Measurements from ENCODE around the gene DHX57.
"Not testable (repeated sequence)": the region's sequence is repeated elsewhere in the genome, so short reads cannot be mapped to it uniquely, and the experiment has no call there.

The DHX57 gene

GRCh38 chr2:38792751-38793150 is 83.0 kb downstream of the DHX57 start:
- no peak for DNase-seq

GRCh38 chr2:38792321-38792720 is 83.4 kb downstream of the DHX57 start:
- DNase-seq: not testable (repeated sequence)

DNA sequence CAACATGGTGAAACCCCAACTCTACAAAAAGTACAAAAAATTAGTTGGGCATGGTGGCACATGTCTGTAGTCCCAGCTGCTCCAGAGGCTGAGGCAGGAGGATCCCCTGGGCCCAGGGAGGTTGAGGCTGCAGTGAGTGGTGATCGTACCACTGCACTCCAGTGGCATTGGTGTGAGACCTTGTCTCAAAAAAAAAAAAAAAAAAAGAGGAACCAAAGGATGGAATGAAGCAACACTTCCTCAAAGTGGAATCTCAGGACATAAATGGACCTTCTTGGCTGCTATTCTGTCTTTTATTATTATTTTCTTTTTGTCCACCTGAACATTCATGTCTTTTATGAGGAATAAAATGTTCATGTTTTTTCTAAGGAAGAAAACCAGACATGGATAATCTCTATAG is 84.0 kb downstream of the DHX57 start:
- DNase-seq: no peak

DNA sequence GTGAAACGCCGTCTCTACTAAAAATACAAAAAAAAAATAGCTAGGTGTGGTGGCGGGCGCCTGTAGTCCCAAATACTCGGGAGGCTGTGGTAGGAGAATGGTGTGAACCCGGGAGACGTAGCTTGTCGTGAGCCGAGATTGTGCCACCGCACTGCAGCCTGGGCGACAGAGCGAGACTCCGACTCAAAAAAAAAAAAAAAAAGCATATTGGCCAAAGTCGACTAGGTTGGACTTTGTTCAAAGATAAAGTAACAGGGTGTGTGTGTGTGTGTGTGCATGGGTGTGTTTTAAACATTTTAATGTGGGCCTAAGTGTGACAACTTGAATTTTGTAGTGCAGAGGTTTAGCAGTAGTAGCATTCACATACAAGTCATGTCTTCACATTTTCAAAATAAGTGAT is 86.0 kb downstream of the DHX57 start:
- DNase-seq: no peak

DNA sequence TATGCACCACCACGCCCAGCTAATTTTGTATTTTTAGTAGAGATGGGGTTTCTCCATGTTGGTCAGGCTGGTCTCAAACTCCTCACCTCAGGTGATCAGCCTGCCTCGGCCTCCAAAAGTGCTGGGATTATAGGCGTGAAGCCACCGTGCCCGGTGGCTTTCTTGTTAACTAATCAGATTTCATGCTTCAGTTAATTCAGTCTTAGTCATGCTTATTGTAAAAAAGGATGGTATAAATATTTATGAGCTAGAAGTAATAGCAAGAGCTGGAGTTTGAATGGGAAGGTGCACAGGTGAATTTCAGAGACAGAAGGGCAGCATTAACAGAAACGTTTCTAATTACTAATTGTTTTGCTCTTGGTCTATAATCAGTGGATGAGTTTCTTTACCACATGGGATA is 87.4 kb downstream of the DHX57 start:
- no peak for DNase-seq

DNA sequence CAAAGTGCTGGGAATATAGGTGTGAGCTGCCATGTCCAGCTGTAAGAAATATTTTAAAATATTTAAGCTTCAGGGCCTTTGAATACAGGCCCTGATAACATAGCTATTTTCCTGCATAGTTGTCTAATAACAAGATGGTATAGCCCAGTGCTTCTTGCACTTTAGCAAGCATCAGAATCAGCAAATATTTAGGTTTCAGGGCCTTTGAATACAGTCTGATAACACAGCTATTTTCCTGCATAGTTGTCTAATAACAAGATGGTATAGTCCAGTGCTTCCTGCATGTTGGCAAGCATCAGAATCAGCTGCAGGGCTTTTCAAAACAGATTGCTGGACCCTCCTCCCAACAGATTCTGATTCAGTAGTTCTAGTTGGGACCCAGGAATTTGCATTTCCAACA is 92.1 kb downstream of the DHX57 start:
- DNase-seq: no peak

DNA sequence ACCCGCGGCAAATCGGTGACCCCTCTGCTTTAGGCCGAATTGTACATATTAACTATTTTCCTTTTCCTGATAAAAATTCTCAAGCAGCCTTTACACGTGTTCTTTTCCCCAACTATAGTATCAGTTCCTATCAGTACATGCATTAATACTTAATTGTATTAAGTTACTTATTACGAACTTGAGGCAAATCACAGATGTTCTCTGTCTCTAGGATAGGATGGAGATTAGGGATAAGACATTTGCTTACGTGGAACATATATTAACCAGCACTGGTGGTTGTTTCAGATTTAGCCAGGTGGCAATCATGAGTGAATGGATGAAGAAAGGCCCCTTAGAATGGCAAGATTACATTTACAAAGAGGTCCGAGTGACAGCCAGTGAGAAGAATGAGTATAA is 97.0 kb downstream of the DHX57 start:
- DNase-seq: no peak

DNA sequence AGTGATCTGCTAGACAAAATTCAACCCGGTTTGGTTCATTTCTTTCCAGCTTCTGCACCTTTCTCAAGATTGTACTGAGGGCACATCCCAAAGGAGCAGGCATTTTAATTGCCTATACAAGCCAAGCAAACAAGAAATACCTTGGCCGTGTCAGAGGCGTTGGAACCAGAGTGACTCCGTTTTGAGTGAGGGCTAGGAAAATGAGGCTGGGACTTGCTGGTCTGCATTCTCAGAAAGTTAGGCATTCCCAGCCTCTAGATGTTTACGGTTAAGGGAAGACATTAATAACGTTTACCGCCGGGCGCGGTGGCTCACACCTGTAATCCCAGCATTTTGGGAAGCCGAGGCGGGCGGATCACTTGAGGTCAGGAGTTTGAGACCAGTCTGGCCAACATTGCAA is 99.2 kb downstream of the DHX57 start:
- DNase-seq: no peak

DNA sequence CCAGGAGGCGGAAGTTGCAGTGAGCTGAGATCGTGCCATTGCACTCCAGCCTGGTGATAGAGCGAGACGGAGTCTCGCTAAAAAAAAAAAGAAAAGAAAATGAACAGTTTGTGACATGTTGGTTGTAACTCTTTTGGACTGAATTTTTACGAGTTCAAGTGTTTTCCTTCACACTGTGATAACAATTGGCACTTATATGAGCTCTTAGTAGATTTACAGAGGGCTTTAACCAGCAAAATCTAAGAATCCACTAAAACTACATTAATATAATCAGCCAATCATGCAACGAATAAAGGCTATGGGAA is 99.9 kb downstream of the DHX57 start:
- DNase-seq: no peak

- DNase-seq: no peak
Measured at GRCh38 chr2:38775097-38775920, 100.4 kb downstream of the DHX57 start.

GRCh38 chr2:38771632-38772031 is 104.1 kb downstream of the DHX57 start:
- no peak for DNase-seq

- no peak for DNase-seq
Measured at GRCh38 chr2:38765551-38765950, 110.2 kb downstream of the DHX57 start.

DNA sequence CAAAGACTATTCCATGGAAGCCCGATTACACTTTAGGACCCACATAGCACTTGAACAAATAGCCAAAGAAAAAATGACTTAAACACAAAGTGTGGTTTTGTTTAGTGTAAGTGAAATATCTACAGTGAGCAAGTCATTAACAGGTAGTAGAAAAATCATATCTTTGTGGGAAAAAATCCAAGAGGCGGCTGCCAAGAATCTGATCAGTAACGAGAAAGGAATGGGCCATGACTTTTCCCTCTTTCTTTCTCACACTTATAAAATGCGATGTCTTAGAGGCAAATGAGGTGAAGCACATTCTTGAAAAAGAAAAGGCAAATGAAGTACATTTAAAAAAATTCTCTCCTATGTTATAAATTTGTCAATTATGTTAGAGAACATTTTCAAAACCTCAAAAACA is 110.6 kb downstream of the DHX57 start:
- no peak for DNase-seq

- no peak for DNase-seq
Measured at GRCh38 chr2:38763728-38764127, 112.0 kb downstream of the DHX57 start.

- DNase-seq: no peak
Measured at GRCh38 chr2:38763228-38763627, 112.5 kb downstream of the DHX57 start.

GRCh38 chr2:38755891-38756290 is 119.8 kb downstream of the DHX57 start:
- DNase-seq: not testable (repeated sequence)

DNA sequence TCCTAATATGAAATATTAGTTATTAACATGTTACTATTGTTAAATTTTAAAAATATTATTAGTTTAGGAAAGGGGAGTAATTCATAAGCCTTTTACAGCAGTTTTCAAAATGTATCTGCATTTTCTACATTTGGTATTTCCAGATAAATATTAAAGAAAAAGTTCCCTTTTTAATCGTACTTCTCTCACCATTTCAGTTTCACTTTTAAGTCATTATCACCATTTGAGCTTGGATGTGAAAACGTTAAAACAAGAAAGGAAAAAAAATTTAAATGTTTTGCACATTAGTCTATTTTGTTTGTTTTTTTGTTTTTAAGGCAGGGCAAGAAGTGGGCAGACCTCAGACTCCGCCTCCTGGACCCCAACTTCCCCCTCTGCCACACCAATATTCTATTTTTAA is 121.2 kb downstream of the DHX57 start:
- no peak for DNase-seq

GRCh38 chr2:38754049-38754448 is 121.7 kb downstream of the DHX57 start:
- DNase-seq: no peak

- no peak for DNase-seq
Measured at GRCh38 chr2:38751596-38752410, 123.9 kb downstream of the DHX57 start.

DNA sequence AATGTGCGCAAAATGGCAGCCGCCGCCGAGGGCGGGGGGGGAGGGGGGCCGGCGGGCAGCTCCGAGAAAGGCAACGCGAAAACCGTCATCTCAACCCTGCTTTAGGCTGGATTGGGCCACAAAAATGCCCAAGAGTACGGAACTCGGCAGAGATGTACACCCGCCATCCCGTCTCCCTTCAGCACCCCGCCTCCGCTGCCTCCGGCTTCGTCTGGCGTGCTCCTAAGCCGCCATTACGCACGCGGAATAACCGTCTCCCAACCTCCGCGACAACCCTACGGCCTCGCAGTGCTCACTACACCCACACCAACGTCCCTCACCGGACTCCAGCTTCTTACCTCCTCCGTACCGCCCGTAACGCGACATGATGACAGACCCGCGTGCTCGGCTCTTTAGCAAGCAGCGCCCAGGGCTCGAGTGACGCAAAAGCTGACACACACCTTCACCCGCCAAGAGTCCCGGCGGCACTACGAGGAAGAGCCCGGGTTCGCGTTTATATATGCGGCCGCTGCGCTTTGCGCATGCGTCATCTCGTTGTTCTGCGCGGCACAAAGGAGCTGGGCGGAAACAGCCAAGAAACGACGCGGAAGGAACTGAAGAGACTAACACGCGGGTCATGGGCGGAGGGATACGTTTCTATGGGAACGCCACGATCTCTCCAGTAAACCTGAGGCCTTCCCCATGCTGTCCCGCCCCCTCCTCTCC is 124.7 kb downstream of the DHX57 start, which contains the start of gene SRSF7:
SRSF7 (minus strand) TSS at position 471 of the 705 bp plus-strand sequence; CDS start at position 366, 105 bp downstream.
- peak; percentile 96 for DNase-seq

DNA sequence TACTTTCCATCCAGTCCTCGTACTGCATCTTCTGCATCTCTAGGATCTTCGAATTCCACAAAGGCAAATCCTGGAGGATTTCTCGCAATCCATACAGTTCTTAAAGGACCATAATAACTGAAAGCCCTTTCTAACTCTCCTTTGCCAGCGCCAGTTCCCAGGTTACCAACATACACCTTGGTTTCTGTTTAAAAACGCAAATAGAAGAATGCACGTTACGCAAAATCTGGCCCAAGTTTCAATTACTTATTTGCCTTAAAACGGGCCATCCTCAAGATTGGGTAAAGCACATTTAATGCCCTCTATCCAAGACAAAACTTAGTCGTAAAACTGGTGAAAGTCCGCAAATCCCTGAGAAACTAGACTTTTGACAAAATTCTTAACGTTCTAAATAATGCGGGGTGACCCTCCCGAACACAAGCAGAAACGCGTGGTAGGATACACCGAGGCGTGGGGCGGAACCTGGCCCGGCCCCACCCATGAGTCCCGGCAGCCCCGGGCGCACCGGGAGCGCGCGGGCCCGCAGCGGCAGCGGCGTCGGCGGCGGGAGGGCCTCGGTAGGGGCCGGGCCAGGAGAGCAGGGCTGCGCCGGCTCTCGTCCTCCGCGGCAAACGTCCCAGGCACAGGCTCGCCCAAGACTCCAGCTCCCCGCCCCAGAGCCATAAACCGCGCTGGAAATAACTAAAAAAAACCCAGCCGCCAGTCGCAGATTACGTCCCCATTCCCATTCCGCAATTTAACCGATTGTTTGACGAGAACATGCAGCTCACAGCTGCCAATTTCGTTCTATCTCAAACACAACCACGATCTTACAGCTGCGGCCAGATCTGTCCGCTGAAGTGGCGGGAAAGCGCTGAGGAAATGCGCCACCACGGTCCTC is 125.5 kb downstream of the DHX57 start:
- DNase-seq: peak; percentile 46

- DNase-seq: no peak
Measured at GRCh38 chr2:38748943-38749804, 126.6 kb downstream of the DHX57 start.

All from activated effector memory CD4-positive, alpha-beta T cell treated with Interleukin-2 at 50 U/mL for 16 hours (primary cell).